ENCODE measurements around the gene CFAP97.

CFAP97 gene

DNA sequence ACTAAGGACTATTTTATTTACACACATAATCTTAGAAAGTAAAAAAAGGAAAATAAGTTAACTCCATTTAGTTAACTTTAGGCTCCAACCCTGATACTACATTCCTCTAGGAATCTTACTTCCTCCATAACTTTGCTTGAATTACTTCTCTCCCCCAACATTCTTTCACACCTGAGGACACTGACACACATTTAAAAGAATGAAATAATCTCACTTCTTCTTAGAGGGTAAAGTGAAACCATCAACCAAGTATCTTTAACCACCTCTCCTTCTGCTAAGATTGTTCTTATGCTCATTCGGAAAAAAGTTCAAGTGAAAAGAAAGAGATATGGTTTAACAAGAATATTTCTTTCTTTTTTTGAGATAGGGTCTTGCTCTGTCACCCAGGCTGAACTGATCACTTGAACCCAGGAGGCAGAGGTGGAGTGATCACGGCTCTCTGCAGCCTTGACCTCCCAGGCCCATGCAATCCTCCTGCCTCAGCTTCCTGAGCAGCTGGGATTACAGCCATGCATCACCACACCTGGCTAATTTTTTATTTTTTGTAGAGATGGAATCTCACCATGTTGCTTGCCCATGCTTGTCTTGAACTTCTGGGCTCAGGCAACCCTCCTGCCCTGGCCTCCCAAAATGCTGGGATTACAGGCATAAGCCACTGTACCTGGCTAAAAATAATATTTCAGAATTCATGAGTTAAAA lies 32.3 kb downstream of the CFAP97 start:
- H3K4me3 ChIP-seq (ENCODE audit: low read depth, low read length), result no peak overlapping the region
- TF ChIP-seq CTCF (IDR thresholded peaks at IDR 0.05; ENCODE audit: insufficient read depth, low read depth, low read length, missing control alignments), result no peak
- no peak for DNase-seq (ENCODE audit: low read depth)

DNA sequence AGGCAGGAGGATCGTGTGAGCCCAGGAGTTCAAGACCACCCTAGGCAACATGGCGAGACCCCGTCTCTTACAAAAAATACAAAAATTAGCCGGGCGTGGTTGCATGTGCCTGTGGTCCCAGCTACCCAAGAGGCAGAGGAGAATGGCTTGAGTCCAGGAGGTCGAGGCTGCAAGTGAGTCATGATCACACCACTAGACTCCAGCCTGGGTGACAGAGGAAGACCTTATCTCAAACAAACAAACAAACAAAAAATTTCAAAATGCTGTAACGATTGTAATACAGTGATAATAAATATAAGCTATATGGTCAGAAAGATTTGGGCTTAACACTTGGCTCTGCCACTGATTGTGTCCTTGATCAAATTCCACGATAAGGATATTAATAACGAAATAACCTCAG lies 36.6 kb downstream of the CFAP97 start:
- no peak for DNase-seq (ENCODE audit: low read depth)
- TF ChIP-seq CTCF (IDR thresholded peaks at IDR 0.05; ENCODE audit: insufficient read depth, low read depth, low read length, missing control alignments), result no peak

GRCh38 chr4:185165605-185166063 lies 38.2 kb downstream of the CFAP97 start:
- peak; percentile 69 for DNase-seq (ENCODE audit: low read depth)

More for the DNA sequence above, 36.6 kb downstream of the CFAP97 start:
- H3K4me3 ChIP-seq (ENCODE audit: low read depth, low read length), result no peak overlapping the region

DNA sequence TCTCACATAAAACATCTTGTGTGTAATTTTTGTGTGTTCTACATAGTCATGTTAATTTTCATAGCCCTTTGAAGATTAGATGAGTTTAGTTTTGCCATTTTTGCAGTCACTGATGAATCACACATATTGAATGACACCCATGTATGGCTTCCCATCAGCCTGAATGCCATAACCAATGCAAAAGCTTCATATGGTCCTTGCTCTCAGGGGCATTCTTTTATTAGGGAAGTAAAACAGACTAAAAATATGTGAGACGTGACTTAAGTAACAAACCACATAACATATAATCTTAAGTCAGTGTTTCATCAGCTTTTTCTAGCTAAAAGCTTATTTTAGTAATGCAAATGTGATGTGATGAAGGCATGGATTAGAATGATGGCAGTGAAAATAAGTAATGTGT lies 52.5 kb downstream of the CFAP97 start:
- no peak for TF ChIP-seq CTCF (IDR thresholded peaks at IDR 0.05; ENCODE audit: insufficient read depth, low read depth, low read length, missing control alignments)
- H3K4me3 ChIP-seq (ENCODE audit: low read depth, low read length), result no peak overlapping the region
- DNase-seq (ENCODE audit: low read depth), result no peak

More at GRCh38 chr4:185165605-185166063, 38.2 kb downstream of the CFAP97 start:
- no peak for TF ChIP-seq CTCF (IDR thresholded peaks at IDR 0.05; ENCODE audit: insufficient read depth, low read depth, low read length, missing control alignments)
- H3K4me3 ChIP-seq (ENCODE audit: low read depth, low read length), result no peak overlapping the region

DNA sequence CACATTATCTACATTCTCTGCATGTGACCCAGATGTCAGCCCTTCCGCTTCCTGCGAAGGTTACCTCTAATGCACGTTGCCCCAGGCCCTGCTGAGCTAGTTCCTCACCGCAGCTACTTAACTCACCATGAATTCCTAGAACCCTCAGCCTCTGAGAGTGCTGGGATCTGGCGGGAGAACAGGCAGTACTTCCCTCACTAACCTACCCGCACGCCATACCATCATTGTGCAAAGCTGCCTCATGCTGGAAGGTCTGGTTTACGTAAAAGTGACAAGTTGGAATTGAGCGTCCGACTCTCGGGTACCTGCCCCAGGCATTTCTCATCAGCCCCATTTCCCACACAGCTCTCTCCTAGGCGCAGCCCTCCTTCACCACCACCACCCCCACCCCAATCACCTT lies 54.4 kb downstream of the CFAP97 start:
- H3K4me3 ChIP-seq (ENCODE audit: low read depth, low read length), result no peak overlapping the region
- no peak for TF ChIP-seq CTCF (IDR thresholded peaks at IDR 0.05; ENCODE audit: insufficient read depth, low read depth, low read length, missing control alignments)
- no peak for DNase-seq (ENCODE audit: low read depth)

GRCh38 chr4:185145572-185145971 lies 58.2 kb downstream of the CFAP97 start:
- no peak overlapping the region for H3K4me3 ChIP-seq (ENCODE audit: low read depth, low read length)
- no peak for TF ChIP-seq CTCF (IDR thresholded peaks at IDR 0.05; ENCODE audit: insufficient read depth, low read depth, low read length, missing control alignments)
- no peak for DNase-seq (ENCODE audit: low read depth)
